ENCODE data around the gene KDM3B.

The KDM3B gene

DNA sequence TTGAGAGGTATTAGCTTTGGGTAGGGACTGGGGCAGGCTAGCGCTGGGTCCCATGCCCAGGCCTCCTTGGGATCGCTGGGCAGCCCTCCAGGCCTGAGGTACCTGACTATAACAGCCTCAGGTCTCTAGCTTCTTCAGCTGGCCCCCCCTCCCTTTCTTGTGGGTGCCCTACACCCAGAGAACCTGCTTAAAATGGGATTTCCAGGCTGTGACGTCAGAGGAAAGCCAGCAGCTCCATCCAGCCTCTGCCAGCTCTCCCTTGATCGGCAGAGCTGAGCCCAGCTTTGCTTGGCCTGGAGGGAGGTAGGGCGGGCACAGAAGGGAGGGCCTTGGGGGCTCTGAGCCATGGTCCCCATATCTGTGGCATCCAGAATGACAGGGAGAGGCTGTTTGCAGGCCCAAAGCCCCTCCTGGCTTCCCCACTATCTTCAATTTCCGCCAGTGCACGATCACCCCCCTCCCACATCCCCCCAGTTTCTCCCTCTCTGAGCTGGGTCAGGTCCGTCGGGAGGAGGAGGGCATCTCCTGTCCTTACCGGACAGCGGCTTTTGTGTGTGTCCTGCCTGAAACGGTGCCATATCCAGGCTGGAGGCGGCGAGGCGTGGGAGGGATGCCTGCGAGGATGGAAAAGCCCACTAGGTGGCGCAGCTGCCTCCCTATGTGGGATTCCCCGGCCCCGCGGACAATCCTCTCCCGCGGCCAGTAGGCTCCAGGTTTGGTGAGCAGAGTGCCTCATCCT, 97.2 kb downstream of the KDM3B start:
- no peak overlapping the region for H3K4me3 ChIP-seq (ENCODE audit: low read depth, low read length)
- TF ChIP-seq MAX (IDR thresholded peaks at IDR 0.05; ENCODE audit: low read depth, low read length) (peak; percentile 60; the same call in 1 of the 2 replicates), POLR2A (IDR thresholded peaks at IDR 0.05; ENCODE audit: extremely low read depth, insufficient read length) (no peak), MYC (IDR thresholded peaks at IDR 0.05; ENCODE audit: low read depth, low read length) (peak; percentile 21; the same call in 1 of the 2 replicates)
- TF ChIP-seq, protein P1, sequence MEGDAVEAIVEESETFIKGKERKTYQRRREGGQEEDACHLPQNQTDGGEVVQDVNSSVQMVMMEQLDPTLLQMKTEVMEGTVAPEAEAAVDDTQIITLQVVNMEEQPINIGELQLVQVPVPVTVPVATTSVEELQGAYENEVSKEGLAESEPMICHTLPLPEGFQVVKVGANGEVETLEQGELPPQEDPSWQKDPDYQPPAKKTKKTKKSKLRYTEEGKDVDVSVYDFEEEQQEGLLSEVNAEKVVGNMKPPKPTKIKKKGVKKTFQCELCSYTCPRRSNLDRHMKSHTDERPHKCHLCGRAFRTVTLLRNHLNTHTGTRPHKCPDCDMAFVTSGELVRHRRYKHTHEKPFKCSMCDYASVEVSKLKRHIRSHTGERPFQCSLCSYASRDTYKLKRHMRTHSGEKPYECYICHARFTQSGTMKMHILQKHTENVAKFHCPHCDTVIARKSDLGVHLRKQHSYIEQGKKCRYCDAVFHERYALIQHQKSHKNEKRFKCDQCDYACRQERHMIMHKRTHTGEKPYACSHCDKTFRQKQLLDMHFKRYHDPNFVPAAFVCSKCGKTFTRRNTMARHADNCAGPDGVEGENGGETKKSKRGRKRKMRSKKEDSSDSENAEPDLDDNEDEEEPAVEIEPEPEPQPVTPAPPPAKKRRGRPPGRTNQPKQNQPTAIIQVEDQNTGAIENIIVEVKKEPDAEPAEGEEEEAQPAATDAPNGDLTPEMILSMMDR (IDR thresholded peaks at IDR 0.05; ENCODE audit: low read depth, low read length): peak; percentile 82
- peak; percentile 83 for DNase-seq (ENCODE audit: low read depth)

DNA sequence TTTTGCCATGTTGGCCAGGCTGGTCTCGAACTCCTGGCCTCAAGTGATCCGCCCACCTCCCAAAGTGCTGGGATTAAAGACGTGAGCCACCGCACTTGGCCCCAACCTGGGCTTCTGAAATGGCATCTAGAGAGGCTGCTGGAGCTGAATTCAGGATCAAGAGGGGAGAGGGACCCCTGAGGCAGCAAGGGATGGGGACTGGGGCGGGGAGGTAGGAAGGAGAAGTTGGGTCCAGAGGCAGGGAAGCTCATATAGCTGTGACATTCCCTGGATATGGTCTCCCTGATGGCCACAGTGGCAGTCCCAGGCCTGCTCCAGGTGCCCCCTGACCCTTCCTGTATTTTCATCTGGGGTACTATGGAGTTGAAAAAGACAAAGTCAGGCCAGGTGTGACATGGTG, 98.5 kb downstream of the KDM3B start:
- H3K4me3 ChIP-seq (ENCODE audit: low read depth, low read length): no peak overlapping the region
- TF ChIP-seq, protein P1 (IDR thresholded peaks at IDR 0.05; ENCODE audit: low read depth, low read length): no peak
- TF ChIP-seq MAX (IDR thresholded peaks at IDR 0.05; ENCODE audit: low read depth, low read length) (no peak), POLR2A (IDR thresholded peaks at IDR 0.05; ENCODE audit: extremely low read depth, insufficient read length) (no peak), MYC (IDR thresholded peaks at IDR 0.05; ENCODE audit: low read depth, low read length) (no peak)
- no peak for DNase-seq (ENCODE audit: low read depth)

GRCh38 chr5:138452720-138453119, 100.2 kb downstream of the KDM3B start:
- H3K4me3 ChIP-seq (ENCODE audit: low read depth, low read length): no peak overlapping the region
- no peak for DNase-seq (ENCODE audit: low read depth)
- TF ChIP-seq POLR2A (IDR thresholded peaks at IDR 0.05; ENCODE audit: extremely low read depth, insufficient read length): no peak
- TF ChIP-seq MYC (IDR thresholded peaks at IDR 0.05; ENCODE audit: low read depth, low read length): no peak
- TF ChIP-seq, protein P1 (IDR thresholded peaks at IDR 0.05; ENCODE audit: low read depth, low read length): no peak
- no peak for TF ChIP-seq MAX (IDR thresholded peaks at IDR 0.05; ENCODE audit: low read depth, low read length)

GRCh38 chr5:138453590-138453989, 101.1 kb downstream of the KDM3B start:
- no peak overlapping the region for H3K4me3 ChIP-seq (ENCODE audit: low read depth, low read length)
- DNase-seq (ENCODE audit: low read depth): no peak
- TF ChIP-seq MYC (IDR thresholded peaks at IDR 0.05; ENCODE audit: low read depth, low read length) (no peak), MAX (IDR thresholded peaks at IDR 0.05; ENCODE audit: low read depth, low read length) (no peak), POLR2A (IDR thresholded peaks at IDR 0.05; ENCODE audit: extremely low read depth, insufficient read length) (no peak)
- TF ChIP-seq, protein P1 (IDR thresholded peaks at IDR 0.05; ENCODE audit: low read depth, low read length): no peak

- TF ChIP-seq POLR2A (IDR thresholded peaks at IDR 0.05; ENCODE audit: extremely low read depth, insufficient read length) (no peak), MYC (IDR thresholded peaks at IDR 0.05; ENCODE audit: low read depth, low read length) (no peak)
- TF ChIP-seq, protein P1 (IDR thresholded peaks at IDR 0.05; ENCODE audit: low read depth, low read length): no peak
- DNase-seq (ENCODE audit: low read depth): no peak
- H3K4me3 ChIP-seq (ENCODE audit: low read depth, low read length): no peak overlapping the region
Observed at GRCh38 chr5:138454121-138454520, 101.6 kb downstream of the KDM3B start.

Data from NB4 (cell line).